PFSK-1 (cell line): Measurements from ENCODE around the gene GAD1.

Experiments
- FOXP2 ChIP-seq: optimal IDR thresholded peaks from 2 replicates; pipeline ENCODE3; 2011; ENCODE audit warnings: borderline replicate concordance, control low read depth, inconsistent platforms; ENCODE audit not compliant: insufficient read depth; ENCODE audit errors: extremely low read length, extremely low read depth
- POLR2AphosphoS5 ChIP-seq: IDR thresholded peaks from 2 replicates; pipeline ENCODE4 v1.6.1; 2012; ENCODE audit warnings: low read depth, mild to moderate bottlenecking, control low read depth, low read length, moderate library complexity
- REST ChIP-seq, 2 experiments: IDR thresholded peaks; 2 replicates each; pipeline versions ENCODE4 v1.6.1 to v1.8.0; 2011 to 2012; ENCODE audit warnings: low read depth in 2 of 2, low read length in 2 of 2, control low read depth in 1 of 2, inconsistent platforms in 1 of 2, mild to moderate bottlenecking in 1 of 2, moderate library complexity in 1 of 2; ENCODE audit not compliant: insufficient read depth in 1 of 2
- SIN3A ChIP-seq: IDR thresholded peaks from 2 replicates; pipeline ENCODE4 v1.6.1; 2012; ENCODE audit warnings: mild to moderate bottlenecking, low read length, moderate library complexity, borderline replicate concordance; ENCODE audit not compliant: insufficient read depth
- TAF1 ChIP-seq: IDR thresholded peaks from 2 replicates; pipeline ENCODE4 v1.6.1; 2012; ENCODE audit warnings: low read length, control low read depth, borderline replicate concordance; ENCODE audit not compliant: insufficient read depth

GAD1 gene

GRCh38 chr2:170846314-170846713 lies 29.6 kb downstream of the GAD1 start:
- TF ChIP-seq REST (IDR thresholded peaks at IDR 0.05; ENCODE audit: insufficient read depth in 1 of 2, low read depth in 2 of 2, low read length in 2 of 2): no peak
- TF ChIP-seq POLR2AphosphoS5: no peak
- TF ChIP-seq FOXP2: no peak
- no peak for TF ChIP-seq SIN3A
- no peak for TF ChIP-seq TAF1

GRCh38 chr2:170847716-170848115 lies 31.0 kb downstream of the GAD1 start:
- TF ChIP-seq POLR2AphosphoS5 (no peak), REST (IDR thresholded peaks at IDR 0.05; ENCODE audit: insufficient read depth in 1 of 2, low read depth in 2 of 2, low read length in 2 of 2) (no peak), TAF1 (no peak), SIN3A (no peak), FOXP2 (no peak)

GRCh38 chr2:170848587-170848986 lies 31.9 kb downstream of the GAD1 start:
- no peak for TF ChIP-seq TAF1
- TF ChIP-seq FOXP2: no peak
- no peak for TF ChIP-seq SIN3A

- TF ChIP-seq TAF1 (no peak), SIN3A (no peak), FOXP2 (no peak)
These were observed 33.6 kb downstream of the GAD1 start for GRCh38 chr2:170850251-170850650.

- TF ChIP-seq TAF1 (no peak), FOXP2 (no peak), POLR2AphosphoS5 (no peak), REST (IDR thresholded peaks at IDR 0.05; ENCODE audit: insufficient read depth in 1 of 2, low read depth in 2 of 2, low read length in 2 of 2) (no peak), SIN3A (no peak)
These were observed 34.9 kb downstream of the GAD1 start for GRCh38 chr2:170851635-170852034.

GRCh38 chr2:170856066-170856465 lies 39.4 kb downstream of the GAD1 start:
- no peak for TF ChIP-seq TAF1
- TF ChIP-seq FOXP2: no peak
- TF ChIP-seq SIN3A: no peak
- TF ChIP-seq REST (IDR thresholded peaks at IDR 0.05; ENCODE audit: insufficient read depth in 1 of 2, low read depth in 2 of 2, low read length in 2 of 2): no peak
- no peak for TF ChIP-seq POLR2AphosphoS5
